SK-N-SH treated with all-trans-retinoic acid at 6 μM for 48 hours (cell line): ENCODE measurements around the gene IL24.

Source experiments
- ESRRG ChIP-seq: fragments of 250-450 bp; sonication (Bioruptor Pico); IDR thresholded peaks from 2 replicates; pipeline ENCODE4 v1.6.1; 2021; ENCODE audit warnings: mild to moderate bottlenecking
- ISL1 ChIP-seq: fragments of 250-450 bp; sonication (Bioruptor Pico); IDR thresholded peaks from 2 replicates; pipeline ENCODE4 v2.1.2; 2022; ENCODE audit warnings: mild to moderate bottlenecking, moderate library complexity
- RARB ChIP-seq: fragments of 250-450 bp; sonication (Bioruptor Pico); IDR thresholded peaks from 2 replicates; pipeline ENCODE4 v1.8.0; 2021; ENCODE audit warnings: mild to moderate bottlenecking, moderate library complexity
- ZFP3 ChIP-seq: fragments of 250-450 bp; sonication (Bioruptor Pico); IDR thresholded peaks from 2 replicates; pipeline ENCODE4 v1.5.0; 2020; ENCODE audit warnings: mild to moderate bottlenecking, moderate library complexity
- TF ChIP-seq, protein P1 (sequence below): fragments of 250-450 bp; sonication (Bioruptor Pico); IDR thresholded peaks from 2 replicates; pipeline ENCODE4 v1.8.0; 2020; ENCODE audit warnings: mild to moderate bottlenecking, moderate library complexity, borderline replicate concordance
- TF ChIP-seq, protein P2 (sequence below): fragments of 250-450 bp; sonication (Bioruptor Pico); IDR thresholded peaks from 2 replicates; pipeline ENCODE4 v1.5.1; 2020; ENCODE audit warnings: low read depth, mild to moderate bottlenecking, moderate library complexity

DNA sequence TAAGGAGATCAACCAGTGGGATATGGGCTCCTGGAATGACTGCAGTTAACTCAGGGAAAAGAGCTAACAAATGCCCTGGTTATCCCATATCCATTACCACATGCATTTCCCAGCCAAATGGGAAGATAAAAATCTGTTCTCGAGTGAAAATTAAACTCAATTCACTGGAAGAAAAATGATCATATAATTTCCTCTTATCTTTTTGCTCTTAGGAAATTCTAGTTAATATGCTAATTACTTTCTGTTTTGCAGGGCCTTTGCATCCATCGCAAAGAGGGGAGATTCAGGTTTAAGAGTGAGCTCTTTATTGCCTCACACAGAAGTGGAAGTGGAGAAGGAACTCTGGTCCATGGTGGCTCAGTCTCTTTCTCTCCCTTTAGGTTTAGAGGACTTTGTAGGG, 3.9 kb upstream of the IL24 start:
- TF ChIP-seq ESRRG (CRISPR knock-in tag) (no peak), ISL1 (CRISPR knock-in tag) (no peak), RARB (no peak), ZFP3 (CRISPR knock-in tag) (no peak)
- TF ChIP-seq, protein P1, sequence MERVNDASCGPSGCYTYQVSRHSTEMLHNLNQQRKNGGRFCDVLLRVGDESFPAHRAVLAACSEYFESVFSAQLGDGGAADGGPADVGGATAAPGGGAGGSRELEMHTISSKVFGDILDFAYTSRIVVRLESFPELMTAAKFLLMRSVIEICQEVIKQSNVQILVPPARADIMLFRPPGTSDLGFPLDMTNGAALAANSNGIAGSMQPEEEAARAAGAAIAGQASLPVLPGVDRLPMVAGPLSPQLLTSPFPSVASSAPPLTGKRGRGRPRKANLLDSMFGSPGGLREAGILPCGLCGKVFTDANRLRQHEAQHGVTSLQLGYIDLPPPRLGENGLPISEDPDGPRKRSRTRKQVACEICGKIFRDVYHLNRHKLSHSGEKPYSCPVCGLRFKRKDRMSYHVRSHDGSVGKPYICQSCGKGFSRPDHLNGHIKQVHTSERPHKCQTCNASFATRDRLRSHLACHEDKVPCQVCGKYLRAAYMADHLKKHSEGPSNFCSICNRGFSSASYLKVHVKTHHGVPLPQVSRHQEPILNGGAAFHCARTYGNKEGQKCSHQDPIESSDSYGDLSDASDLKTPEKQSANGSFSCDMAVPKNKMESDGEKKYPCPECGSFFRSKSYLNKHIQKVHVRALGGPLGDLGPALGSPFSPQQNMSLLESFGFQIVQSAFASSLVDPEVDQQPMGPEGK (CRISPR knock-in tag): no peak
- TF ChIP-seq, protein P2, sequence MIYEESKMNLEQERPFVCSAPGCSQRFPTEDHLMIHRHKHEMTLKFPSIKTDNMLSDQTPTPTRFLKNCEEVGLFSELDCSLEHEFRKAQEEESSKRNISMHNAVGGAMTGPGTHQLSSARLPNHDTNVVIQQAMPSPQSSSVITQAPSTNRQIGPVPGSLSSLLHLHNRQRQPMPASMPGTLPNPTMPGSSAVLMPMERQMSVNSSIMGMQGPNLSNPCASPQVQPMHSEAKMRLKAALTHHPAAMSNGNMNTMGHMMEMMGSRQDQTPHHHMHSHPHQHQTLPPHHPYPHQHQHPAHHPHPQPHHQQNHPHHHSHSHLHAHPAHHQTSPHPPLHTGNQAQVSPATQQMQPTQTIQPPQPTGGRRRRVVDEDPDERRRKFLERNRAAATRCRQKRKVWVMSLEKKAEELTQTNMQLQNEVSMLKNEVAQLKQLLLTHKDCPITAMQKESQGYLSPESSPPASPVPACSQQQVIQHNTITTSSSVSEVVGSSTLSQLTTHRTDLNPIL (CRISPR knock-in tag): no peak
